Smooth muscle cell (in vitro differentiated cells): Measurements from ENCODE around the gene MED25. TPM values are rescaled to one million over a fixed set of nuclear protein-coding genes. Genes with fewer than 3 reads are reported as not detected.
A peak's percentile ranks its signal among the peaks of the same experiment; 100 is the strongest.

Source experiments
- DNase-seq: peaks from one replicate; lab custom pipeline; 2025; ENCODE audit not compliant: unreplicated experiment; lab: John Stamatoyannopoulos, UW
- H2AFZ ChIP-seq: fragments of 200-600 bp; sonication (generic); 2 replicates; pipeline ENCODE4 v1.6.0; 2016; ENCODE audit warnings: antibody characterized with exemption, low read depth, mild to moderate bottlenecking
- H3F3A ChIP-seq: fragments of 200-600 bp; sonication (generic); 2 replicates; pipeline ENCODE4 v1.6.0; 2017; ENCODE audit warnings: antibody characterized with exemption, low read depth
- H3K27ac ChIP-seq: fragments of 200-600 bp; sonication (generic); 2 replicates; pipeline ENCODE4 v1.5.1; 2016; ENCODE audit warnings: low read depth, mild to moderate bottlenecking
- H3K27me3 ChIP-seq: fragments of 200-600 bp; sonication (generic); 2 replicates; pipeline ENCODE4 v1.6.1; 2016; ENCODE audit warnings: low read depth, mild to moderate bottlenecking
- H3K36me3 ChIP-seq: fragments of 200-600 bp; sonication (generic); 2 replicates; pipeline ENCODE4 v1.5.1; 2016; ENCODE audit warnings: low read depth
- H3K4me1 ChIP-seq: fragments of 200-600 bp; sonication (generic); 2 replicates; pipeline ENCODE4 v1.5.1; 2016; ENCODE audit warnings: low read depth
- H3K4me2 ChIP-seq: fragments of 200-600 bp; sonication (generic); 2 replicates; pipeline ENCODE4 v1.6.0; 2016; ENCODE audit warnings: mild to moderate bottlenecking
- H3K4me3 ChIP-seq: fragments of 200-600 bp; sonication (generic); 2 replicates; pipeline ENCODE4 v1.5.1; 2016; ENCODE audit warnings: mild to moderate bottlenecking
- H3K79me2 ChIP-seq: fragments of 200-600 bp; sonication (generic); 2 replicates; pipeline ENCODE4 v1.6.0; 2016; ENCODE audit warnings: low read depth, mild to moderate bottlenecking
- H3K9ac ChIP-seq: fragments of 200-600 bp; sonication (generic); 2 replicates; pipeline ENCODE4 v1.6.0; 2016; ENCODE audit warnings: low read depth
- H3K9me3 ChIP-seq: fragments of 200-600 bp; sonication (generic); replicated peaks from 2 replicates; pipeline ENCODE4 v1.5.1; 2016; ENCODE audit warnings: low read depth
- H4K20me1 ChIP-seq: fragments of 200-600 bp; sonication (generic); 2 replicates; pipeline ENCODE4 v1.6.0; 2016; ENCODE audit warnings: low read depth
- WGBS: methylation state at CpG from one replicate; pipeline ENCODE4 v1.1.7; 2016; ENCODE audit warnings: low lambda C conversion rate; 5-methylcytosine and 5-hydroxymethylcytosine counted together
- polyA plus RNA-seq: library from polyadenylated mRNA; unstranded; fragments of >200 nt; fragmentation: Nextera tagmentation; extraction: Ambion mirVana; gene quantifications from 2 replicates; pipeline ENCODE4 v1.2.1, GENCODE V29; 2016
- total RNA-seq: library from RNA; depleted of rRNA; stranded (reverse); fragments of >200 nt; gene quantifications from 2 replicates; pipeline ENCODE4 v1.2.3, GENCODE V29; 2014
- TF ChIP-seq, protein P1 (sequence below): fragments of 200-600 bp; sonication (generic); IDR thresholded peaks from 2 replicates; pipeline ENCODE4 v1.5.1; 2017; ENCODE audit warnings: borderline replicate concordance, mild to moderate bottlenecking, antibody characterized with exemption; ENCODE audit not compliant: insufficient read depth, poor library complexity, severe bottlenecking

The MED25 gene
- 16.9 and 20.4 TPM in 2 replicates for total RNA-seq
- polyA plus RNA-seq: 34.1 and 36.4 TPM in 2 replicates

DNA sequence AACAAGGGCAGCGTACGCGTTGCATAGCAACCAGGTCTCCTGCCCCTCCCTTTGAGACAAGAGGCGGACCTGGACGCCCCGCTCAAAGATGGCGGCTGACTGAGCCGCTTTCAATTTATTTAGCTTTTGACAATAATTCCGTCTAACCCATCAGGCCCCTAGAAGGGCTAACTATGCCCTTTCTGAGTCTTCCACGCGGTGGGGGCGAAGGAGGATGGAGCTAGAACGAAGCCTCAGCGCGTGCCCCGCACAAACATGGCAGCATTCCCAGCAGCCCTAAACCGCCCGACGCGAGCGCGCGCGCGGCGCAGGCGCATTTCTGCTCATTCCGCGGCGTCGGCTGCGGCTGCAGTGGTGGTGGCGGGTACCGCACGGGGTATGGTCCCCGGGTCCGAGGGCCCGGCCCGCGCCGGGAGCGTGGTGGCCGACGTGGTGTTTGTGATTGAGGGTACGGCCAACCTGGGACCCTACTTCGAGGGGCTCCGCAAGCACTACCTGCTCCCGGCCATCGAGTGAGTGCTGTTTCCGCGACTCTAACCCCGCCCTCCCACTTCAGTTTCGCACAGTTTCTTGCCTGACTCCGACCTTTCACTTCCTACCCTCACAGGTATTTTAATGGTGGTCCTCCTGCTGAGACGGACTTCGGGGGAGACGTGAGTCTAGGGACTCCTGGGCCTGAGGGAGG lies at the start of gene MED25:
Gene MED25 (plus strand): TSS at position 326 of the 685 bp plus-strand sequence. CDS start 53 bp downstream, at position 379.
- peak within 1 kb of the TSS; percentile 81 for H3K4me3 ChIP-seq
- no peaks in the 10 kb centered on the region for H3K27me3 ChIP-seq
- no peaks in the 10 kb centered on the region for H3K9me3 ChIP-seq
- peak within 1 kb of the TSS; percentile 97 for H3K9ac ChIP-seq
- DNase-seq: peak; percentile 76
- peaks cover 11% of the 10 kb centered on the region for H3K4me1 ChIP-seq
- peaks cover 1% of the 10 kb centered on the region for H4K20me1 ChIP-seq
- H3K4me2 ChIP-seq: peak within 1 kb of the TSS; percentile 97
- no peaks in the 10 kb centered on the region for H3K36me3 ChIP-seq
- WGBS: under 1% methylated on average over 57 of the region's 57 CpGs
- peak within 1 kb of the TSS; percentile 97 for H3K27ac ChIP-seq
- H3F3A ChIP-seq: peaks cover 11% of the 10 kb centered on the region
- TF ChIP-seq, protein P1, sequence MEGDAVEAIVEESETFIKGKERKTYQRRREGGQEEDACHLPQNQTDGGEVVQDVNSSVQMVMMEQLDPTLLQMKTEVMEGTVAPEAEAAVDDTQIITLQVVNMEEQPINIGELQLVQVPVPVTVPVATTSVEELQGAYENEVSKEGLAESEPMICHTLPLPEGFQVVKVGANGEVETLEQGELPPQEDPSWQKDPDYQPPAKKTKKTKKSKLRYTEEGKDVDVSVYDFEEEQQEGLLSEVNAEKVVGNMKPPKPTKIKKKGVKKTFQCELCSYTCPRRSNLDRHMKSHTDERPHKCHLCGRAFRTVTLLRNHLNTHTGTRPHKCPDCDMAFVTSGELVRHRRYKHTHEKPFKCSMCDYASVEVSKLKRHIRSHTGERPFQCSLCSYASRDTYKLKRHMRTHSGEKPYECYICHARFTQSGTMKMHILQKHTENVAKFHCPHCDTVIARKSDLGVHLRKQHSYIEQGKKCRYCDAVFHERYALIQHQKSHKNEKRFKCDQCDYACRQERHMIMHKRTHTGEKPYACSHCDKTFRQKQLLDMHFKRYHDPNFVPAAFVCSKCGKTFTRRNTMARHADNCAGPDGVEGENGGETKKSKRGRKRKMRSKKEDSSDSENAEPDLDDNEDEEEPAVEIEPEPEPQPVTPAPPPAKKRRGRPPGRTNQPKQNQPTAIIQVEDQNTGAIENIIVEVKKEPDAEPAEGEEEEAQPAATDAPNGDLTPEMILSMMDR: no peak
- H3K79me2 ChIP-seq: peaks cover 42% of the 10 kb centered on the region
- peak within 1 kb of the TSS; percentile 86 for H2AFZ ChIP-seq

DNA sequence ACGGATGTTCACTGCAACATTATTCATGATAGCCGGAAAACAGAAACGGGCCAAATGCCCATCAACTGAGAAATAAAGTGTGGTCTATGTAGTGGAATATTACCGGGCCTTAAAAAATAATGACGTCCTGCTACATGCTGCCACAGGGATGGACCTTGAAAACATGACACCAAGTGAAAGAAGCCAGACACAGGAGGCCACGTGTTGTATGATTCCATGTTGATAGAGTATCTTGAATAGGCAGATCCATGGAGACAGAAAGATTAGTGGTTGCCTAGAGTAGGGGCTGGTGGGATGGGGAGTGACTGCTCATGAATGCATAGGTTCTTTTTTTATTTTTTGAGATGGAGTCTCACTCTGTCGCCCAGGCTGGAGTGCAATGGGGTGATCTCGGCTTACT lies 47.6 kb upstream of the MED25 start:
- peaks cover 70% of the 10 kb centered on the region for H4K20me1 ChIP-seq
- no peak overlapping the region for H3K27ac ChIP-seq
- H3K4me3 ChIP-seq: no peak overlapping the region
- H3K9ac ChIP-seq: no peak overlapping the region
- H3K79me2 ChIP-seq: peaks cover 79% of the 10 kb centered on the region
- H2AFZ ChIP-seq: no peak overlapping the region
- peaks cover 12% of the 10 kb centered on the region for H3K4me1 ChIP-seq
- no peaks in the 10 kb centered on the region for H3K36me3 ChIP-seq
- H3K4me2 ChIP-seq: no peak overlapping the region
- 92% methylated on average over 8 of the region's 8 CpGs for WGBS
- H3K9me3 ChIP-seq: no peaks in the 10 kb centered on the region
- TF ChIP-seq, protein P1: no peak
- H3K27me3 ChIP-seq: no peaks in the 10 kb centered on the region
- DNase-seq: no peak
- H3F3A ChIP-seq: no peaks in the 10 kb centered on the region

DNA sequence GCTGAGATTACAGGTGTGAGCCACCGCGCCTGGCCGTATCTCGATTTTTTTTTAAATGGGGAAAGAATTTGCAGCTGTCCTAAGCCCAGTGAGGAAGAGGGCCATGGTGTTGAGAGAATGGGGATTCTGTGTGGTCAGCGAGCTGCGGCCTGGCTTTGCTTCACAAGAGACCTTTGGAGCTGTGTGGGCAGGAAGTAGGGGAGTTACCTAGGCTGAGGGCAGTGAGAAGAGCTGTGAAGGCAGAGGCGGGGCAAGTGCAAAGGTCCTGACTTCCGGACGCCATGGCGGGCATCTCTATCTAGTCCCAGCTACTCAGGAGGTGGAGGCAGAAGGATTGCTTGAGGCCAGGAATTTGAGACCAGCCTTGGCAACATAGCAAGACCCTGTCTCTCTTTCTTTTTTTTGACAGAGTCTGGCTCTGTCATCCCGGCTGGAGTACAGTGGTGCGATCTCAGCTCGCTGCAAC lies 46.4 kb upstream of the MED25 start:
- Histone ChIP-seq H3K4me3 (no peak overlapping the region), H2AFZ (no peak overlapping the region), H3K4me2 (no peak overlapping the region), H3K4me1 (peaks cover 9% of the 10 kb centered on the region), H3K27me3 (no peaks in the 10 kb centered on the region), H3K79me2 (peaks cover 84% of the 10 kb centered on the region), H3K9ac (no peak overlapping the region), H3F3A (no peaks in the 10 kb centered on the region), H3K9me3 (no peaks in the 10 kb centered on the region), H3K36me3 (no peaks in the 10 kb centered on the region), H3K27ac (no peak overlapping the region), H4K20me1 (peaks cover 82% of the 10 kb centered on the region)
- no peak for DNase-seq
- TF ChIP-seq, protein P1: no peak
- 94% methylated on average over 13 of the region's 13 CpGs for WGBS

DNA sequence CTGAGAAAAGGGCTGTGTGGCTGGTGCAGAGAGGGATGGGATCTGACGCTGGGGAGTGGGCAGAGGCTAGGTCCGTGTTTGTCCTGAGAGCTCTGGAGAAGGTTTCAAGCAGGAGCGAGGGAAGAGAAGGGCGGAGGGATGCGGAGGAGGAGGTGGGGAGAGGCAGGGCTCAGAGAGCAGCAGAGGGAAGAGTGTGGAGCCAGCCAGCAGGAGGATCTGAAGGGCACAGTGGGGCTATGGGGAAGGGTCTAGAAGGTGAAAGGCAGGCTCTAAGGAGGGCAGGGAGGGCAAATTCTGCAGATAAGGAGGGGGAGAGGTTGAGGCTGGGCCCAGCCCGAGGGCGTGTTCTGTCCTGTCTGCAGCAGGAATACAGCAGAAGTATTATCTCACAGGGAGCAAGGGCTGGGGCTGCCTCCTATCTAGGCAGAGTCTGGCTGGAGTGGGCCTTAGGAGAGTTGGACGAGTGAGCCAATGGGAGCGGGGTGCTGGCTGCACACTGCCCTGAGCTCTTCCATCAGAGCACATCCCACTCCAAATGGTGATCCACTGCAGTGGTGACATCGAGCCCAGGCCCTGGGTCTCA lies 45.1 kb upstream of the MED25 start:
- Histone ChIP-seq H3K79me2 (peaks cover 79% of the 10 kb centered on the region), H3K27me3 (no peaks in the 10 kb centered on the region), H3K4me2 (no peak overlapping the region), H3K9ac (no peak overlapping the region), H3K4me3 (no peak overlapping the region), H3F3A (no peaks in the 10 kb centered on the region), H3K27ac (no peak overlapping the region), H3K36me3 (no peaks in the 10 kb centered on the region), H2AFZ (no peak overlapping the region), H4K20me1 (peaks cover 87% of the 10 kb centered on the region), H3K9me3 (no peaks in the 10 kb centered on the region), H3K4me1 (peaks cover 4% of the 10 kb centered on the region)
- DNase-seq: no peak
- 84% methylated on average over 10 of the region's 10 CpGs for WGBS
- TF ChIP-seq, protein P1: no peak
